GM15510 (cell line): Measurements from ENCODE around the gene PRSS58.

Source experiments
- POLR2A ChIP-seq: IDR thresholded peaks from 3 replicates; pipeline ENCODE4 v1.6.1; 2011; ENCODE audit warnings: borderline replicate concordance; ENCODE audit not compliant: insufficient read length; ENCODE audit errors: extremely low read depth

Gene PRSS58

GRCh38 chr7:142249918-142250317, 7.9 kb downstream of the PRSS58 start:
- no peak for TF ChIP-seq POLR2A

- TF ChIP-seq POLR2A: no peak
These were observed 9.4 kb downstream of the PRSS58 start for GRCh38 chr7:142248166-142249160.

- no peak for TF ChIP-seq POLR2A
These were observed 14.0 kb downstream of the PRSS58 start for GRCh38 chr7:142243823-142244222.

- TF ChIP-seq POLR2A: no peak
These were observed 17.3 kb downstream of the PRSS58 start for GRCh38 chr7:142240546-142240945.

- TF ChIP-seq POLR2A: no peak
These were observed 26.1 kb downstream of the PRSS58 start for GRCh38 chr7:142231716-142232115.

GRCh38 chr7:142228537-142229104, 29.2 kb downstream of the PRSS58 start:
- TF ChIP-seq POLR2A: no peak
